ENCODE results near the gene ZDHHC11.

DNA sequence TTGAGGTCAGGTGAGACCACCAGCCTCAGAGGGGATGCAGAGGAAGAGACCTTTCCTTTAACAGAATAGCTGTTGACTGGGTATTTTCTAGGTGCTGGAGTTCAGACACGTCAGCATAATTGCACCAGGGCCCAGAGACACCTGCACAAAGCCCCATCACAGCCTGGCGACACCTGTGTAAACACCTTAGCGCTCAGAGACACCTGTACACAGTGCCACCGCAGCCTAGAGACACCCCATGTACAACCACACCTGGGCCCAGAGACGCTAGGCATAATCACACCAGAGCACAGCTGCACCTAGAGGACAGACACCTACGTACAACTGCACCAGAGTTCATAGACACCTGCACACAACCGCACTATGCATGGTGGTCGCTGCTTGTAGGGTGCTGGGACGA is 42.9 kb upstream of the ZDHHC11 start:
- TF ChIP-seq, protein P1, sequence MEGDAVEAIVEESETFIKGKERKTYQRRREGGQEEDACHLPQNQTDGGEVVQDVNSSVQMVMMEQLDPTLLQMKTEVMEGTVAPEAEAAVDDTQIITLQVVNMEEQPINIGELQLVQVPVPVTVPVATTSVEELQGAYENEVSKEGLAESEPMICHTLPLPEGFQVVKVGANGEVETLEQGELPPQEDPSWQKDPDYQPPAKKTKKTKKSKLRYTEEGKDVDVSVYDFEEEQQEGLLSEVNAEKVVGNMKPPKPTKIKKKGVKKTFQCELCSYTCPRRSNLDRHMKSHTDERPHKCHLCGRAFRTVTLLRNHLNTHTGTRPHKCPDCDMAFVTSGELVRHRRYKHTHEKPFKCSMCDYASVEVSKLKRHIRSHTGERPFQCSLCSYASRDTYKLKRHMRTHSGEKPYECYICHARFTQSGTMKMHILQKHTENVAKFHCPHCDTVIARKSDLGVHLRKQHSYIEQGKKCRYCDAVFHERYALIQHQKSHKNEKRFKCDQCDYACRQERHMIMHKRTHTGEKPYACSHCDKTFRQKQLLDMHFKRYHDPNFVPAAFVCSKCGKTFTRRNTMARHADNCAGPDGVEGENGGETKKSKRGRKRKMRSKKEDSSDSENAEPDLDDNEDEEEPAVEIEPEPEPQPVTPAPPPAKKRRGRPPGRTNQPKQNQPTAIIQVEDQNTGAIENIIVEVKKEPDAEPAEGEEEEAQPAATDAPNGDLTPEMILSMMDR (IDR thresholded peaks at IDR 0.05) = no peak
- TF ChIP-seq POLR2A (IDR thresholded peaks at IDR 0.05) = no peak
